Transverse colon (tissue), 4 donors: ENCODE data around the gene MTA2. TPM values are rescaled to one million over a fixed set of nuclear protein-coding genes. Genes with fewer than 3 reads are reported as not detected.
A peak's percentile ranks its signal among the peaks of the same experiment; 100 is the strongest.
"Not testable (repeated sequence)": the region's sequence is repeated elsewhere in the genome, so short reads cannot be mapped to it uniquely, and the experiment has no call there.

Source experiments
- DNase-seq: peaks from one replicate; pipeline ENCODE4 v3.0.0-alpha.2; 2019
- H3K27ac ChIP-seq, 4 donors: fragments of 200-600 bp; sonication (generic); 2 replicates each; pipeline ENCODE4 v1.5.1; 2016 to 2018; ENCODE audit warnings: inconsistent platforms in 4 of 4
- H3K27me3 ChIP-seq: fragments of 200-600 bp; sonication (generic); 2 replicates; pipeline ENCODE4 v1.5.1; 2017; ENCODE audit warnings: inconsistent platforms
- H3K36me3 ChIP-seq, 4 donors: fragments of 200-600 bp; sonication (generic); 2 replicates each; pipeline ENCODE4 v1.5.1; 2017 to 2019; ENCODE audit warnings: inconsistent platforms in 4 of 4
- H3K4me1 ChIP-seq, 4 donors: fragments of 200-600 bp; sonication (generic); 2 replicates each; pipeline ENCODE4 v1.5.1; 2017 to 2020; ENCODE audit warnings: inconsistent platforms in 4 of 4
- H3K4me3 ChIP-seq, 4 donors: fragments of 200-600 bp; sonication (generic); 1 replicate in 1 of 4; 2 replicates in 3 of 4; pipeline versions ENCODE4 v1.5.1 to v1.6.1; 2017 to 2019; ENCODE audit warnings: inconsistent platforms in 4 of 4
- H3K9me3 ChIP-seq, 2 donors: fragments of 200-600 bp; sonication (generic); 2 replicates each; pipeline ENCODE4 v1.5.1; 2017 to 2019; ENCODE audit warnings: inconsistent platforms in 2 of 2
- EP300 ChIP-seq: sonication (generic); formaldehyde crosslinking; IDR thresholded peaks from one replicate; pipeline ENCODE4 v1.6.1; 2017; ENCODE audit warnings: antibody characterized with exemption, low read depth
- POLR2A ChIP-seq: fragments of 450-650 bp; IDR thresholded peaks from one replicate; pipeline ENCODE4 v1.6.1; 2016; ENCODE audit warnings: antibody characterized with exemption, mild to moderate bottlenecking, moderate library complexity
- POLR2AphosphoS5 ChIP-seq, 3 donors: sonication (generic); formaldehyde crosslinking; IDR thresholded peaks; one replicate each; pipeline ENCODE4 v1.6.1; 2016; ENCODE audit warnings: antibody characterized with exemption in 3 of 3
- WGBS, 2 donors: methylation state at CpG; one replicate each; pipeline ENCODE4 v1.1.5; 2018; ENCODE audit warnings: low coverage in 1 of 2; 5-methylcytosine and 5-hydroxymethylcytosine counted together
- in situ Hi-C, 4 donors: fragments of 200-750 bp; cut with MboI; loops; one replicate each; pipeline versions ENCODE4 v1.15.0 to v1.15.1; 2017; ENCODE audit warnings: low sequenced_read_pairs in 3 of 4, low pct_ligation_motif_present in 1 of 4, low pct_unique_long_range_greater_than_20kb in 1 of 4
- intact Hi-C: fragments of 100-400 bp; cut with DNase I; formaldehyde crosslinking; loops from one replicate; pipeline ENCODE4 v1.15.1; 2023; ENCODE audit warnings: low total_unique reads
- total RNA-seq, 4 donors: library from RNA; depleted of rRNA; stranded (reverse); fragments of >200 nt; gene quantifications; one replicate each; pipeline ENCODE4 v1.1.0, GENCODE V29; 2016
- TF ChIP-seq, protein P1 (sequence below), 5 experiments: fragments of 200-600 bp in 3 of 5; fragments of 450-650 bp in 2 of 5; sonication (generic) in 3 of 5; IDR thresholded peaks; 1 replicate in 2 of 5; 2 replicates in 3 of 5; pipeline ENCODE4 v1.5.1; 2016 to 2017; ENCODE audit warnings: antibody characterized with exemption in 5 of 5, inconsistent platforms in 3 of 5, mild to moderate bottlenecking in 2 of 5, moderate library complexity in 1 of 5

Gene MTA2
- total RNA-seq, 4 donors from 2014 or later = 42.0 to 80.1 (median 62.1) TPM

DNA sequence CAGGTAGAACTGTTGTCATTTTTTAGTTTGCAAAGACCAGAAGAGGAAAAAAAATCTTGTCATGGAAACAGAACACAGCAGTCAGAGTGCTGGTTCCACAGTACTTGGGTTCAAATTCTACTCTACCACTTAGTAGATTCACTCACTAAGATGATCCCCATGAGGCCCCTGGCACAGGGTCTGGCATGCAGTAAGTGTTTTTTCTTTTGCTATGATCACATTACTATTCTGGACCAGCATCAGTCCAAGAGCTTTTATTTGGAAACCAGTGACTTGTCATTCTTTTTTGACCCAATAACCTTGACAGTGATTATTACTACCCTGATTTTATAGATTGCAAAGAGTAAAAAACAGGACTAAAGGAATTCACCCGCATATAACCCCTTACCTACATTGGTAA is 32.1 kb downstream of the MTA2 start:
- peaks cover 0 to 57% (median 23%) of the 10 kb centered on the region in 4 donors for H3K36me3 ChIP-seq
- TF ChIP-seq, protein P1, sequence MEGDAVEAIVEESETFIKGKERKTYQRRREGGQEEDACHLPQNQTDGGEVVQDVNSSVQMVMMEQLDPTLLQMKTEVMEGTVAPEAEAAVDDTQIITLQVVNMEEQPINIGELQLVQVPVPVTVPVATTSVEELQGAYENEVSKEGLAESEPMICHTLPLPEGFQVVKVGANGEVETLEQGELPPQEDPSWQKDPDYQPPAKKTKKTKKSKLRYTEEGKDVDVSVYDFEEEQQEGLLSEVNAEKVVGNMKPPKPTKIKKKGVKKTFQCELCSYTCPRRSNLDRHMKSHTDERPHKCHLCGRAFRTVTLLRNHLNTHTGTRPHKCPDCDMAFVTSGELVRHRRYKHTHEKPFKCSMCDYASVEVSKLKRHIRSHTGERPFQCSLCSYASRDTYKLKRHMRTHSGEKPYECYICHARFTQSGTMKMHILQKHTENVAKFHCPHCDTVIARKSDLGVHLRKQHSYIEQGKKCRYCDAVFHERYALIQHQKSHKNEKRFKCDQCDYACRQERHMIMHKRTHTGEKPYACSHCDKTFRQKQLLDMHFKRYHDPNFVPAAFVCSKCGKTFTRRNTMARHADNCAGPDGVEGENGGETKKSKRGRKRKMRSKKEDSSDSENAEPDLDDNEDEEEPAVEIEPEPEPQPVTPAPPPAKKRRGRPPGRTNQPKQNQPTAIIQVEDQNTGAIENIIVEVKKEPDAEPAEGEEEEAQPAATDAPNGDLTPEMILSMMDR (IDR thresholded peaks at IDR 0.05) = no peak
- no peak for TF ChIP-seq EP300
- TF ChIP-seq POLR2A = no peak
- no peak for TF ChIP-seq POLR2AphosphoS5 (IDR thresholded peaks at IDR 0.05)
- WGBS, 2 donors = 86% methylated on average over 1 of the region's 1 CpG
- DNase-seq = no peak
- intact Hi-C loops (no loop called here), in situ Hi-C loops (loop anchor here in 1 of 4 donors (10.0 kb wide), 1 partner anchor 145 kb away; no protein-coding TSS in a partner anchor)
- H3K27ac ChIP-seq = no peak overlapping the region
- H3K27me3 ChIP-seq = no peaks in the 10 kb centered on the region
- H3K4me3 ChIP-seq = no peak overlapping the region
- no peaks in the 10 kb centered on the region for H3K9me3 ChIP-seq
- peaks cover 5 to 30% (median 17%) of the 10 kb centered on the region in 4 donors for H3K4me1 ChIP-seq

DNA sequence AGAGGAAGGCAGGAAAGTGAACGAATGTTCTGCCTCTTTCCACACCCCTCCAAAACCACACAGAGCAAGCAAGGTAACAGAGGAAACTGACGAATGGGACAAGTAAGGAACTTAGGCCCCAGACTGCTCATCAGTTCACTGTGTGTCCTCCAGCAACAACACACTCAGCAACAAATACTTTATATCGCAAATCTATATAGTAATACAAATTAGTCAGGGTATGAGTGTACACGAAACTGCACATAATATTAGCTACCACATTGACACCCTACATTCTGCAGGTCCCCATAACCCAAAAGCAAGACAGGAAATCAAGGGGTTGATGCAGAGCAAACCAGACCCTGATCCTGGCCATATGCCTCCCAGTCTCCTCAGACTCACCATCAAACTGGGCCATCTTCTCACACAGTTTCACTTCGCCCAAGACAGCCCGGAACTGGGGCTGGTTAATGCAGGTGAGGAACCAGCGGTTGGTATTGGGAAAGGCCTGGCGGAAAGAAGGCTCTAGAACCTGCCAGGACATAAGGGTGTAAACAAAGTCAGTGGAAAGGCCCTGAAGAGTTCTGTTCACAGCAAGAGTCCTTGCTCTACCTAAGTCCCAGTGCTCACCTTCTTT is 34.5 kb downstream of the MTA2 start:
- Histone ChIP-seq H3K27ac (no peak overlapping the region), H3K4me1 (peaks cover under 1 to 20% (median 9%) of the 10 kb centered on the region in 4 donors), H3K4me3 (no peak overlapping the region), H3K27me3 (no peaks in the 10 kb centered on the region), H3K36me3 (peaks cover 0 to 72% (median 26%) of the 10 kb centered on the region in 4 donors), H3K9me3 (no peaks in the 10 kb centered on the region)
- no peak for DNase-seq
- 62 to 74% methylated on average over 3 to 8 of the region's 8 CpGs for WGBS, 2 donors
- TF ChIP-seq POLR2AphosphoS5 (IDR thresholded peaks at IDR 0.05) (no peak), POLR2A (no peak), EP300 (no peak)
- TF ChIP-seq, protein P1 (IDR thresholded peaks at IDR 0.05) = no peak
- in situ Hi-C loops = loop anchor here in 1 of 4 donors (10.0 kb wide), 1 partner anchor 142 kb away; no protein-coding TSS in a partner anchor
- intact Hi-C loops = no loop called here

DNA sequence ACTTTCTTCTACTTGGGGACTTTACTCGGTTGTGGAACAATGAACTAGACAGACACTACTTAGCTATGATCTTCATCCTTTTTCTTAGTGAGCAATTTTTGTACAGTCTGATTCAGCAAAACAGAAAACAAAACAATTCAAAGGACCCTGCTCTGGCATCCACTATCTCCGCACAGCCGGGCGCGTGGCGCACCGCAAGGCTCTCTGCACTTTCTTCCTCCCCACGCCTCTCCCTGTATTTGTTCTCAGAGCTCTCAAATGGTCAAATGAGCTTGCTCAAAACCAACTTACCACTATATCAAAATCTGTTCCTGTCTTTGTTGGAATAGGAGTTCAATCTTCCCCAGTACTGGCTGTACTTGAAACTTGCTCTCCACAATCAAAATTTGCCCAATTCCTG is 35.4 kb downstream of the MTA2 start:
- Histone ChIP-seq H3K4me3 (no peak overlapping the region), H3K36me3 (peaks cover 0 to 70% (median 25%) of the 10 kb centered on the region in 4 donors), H3K27me3 (no peaks in the 10 kb centered on the region), H3K4me1 (peaks cover 0 to 14% (median 3%) of the 10 kb centered on the region in 4 donors), H3K27ac (no peak overlapping the region), H3K9me3 (no peaks in the 10 kb centered on the region)
- 72 to 91% methylated on average over 8 of the region's 8 CpGs for WGBS, 2 donors
- TF ChIP-seq POLR2AphosphoS5 (IDR thresholded peaks at IDR 0.05) = no peak
- TF ChIP-seq POLR2A = no peak
- TF ChIP-seq EP300 = no peak
- TF ChIP-seq, protein P1 (IDR thresholded peaks at IDR 0.05) = no peak
- DNase-seq = no peak
- intact Hi-C loops (no loop called here), in situ Hi-C loops (loop anchor here in 1 of 4 donors (10.0 kb wide), 1 partner anchor 141 kb away; no protein-coding TSS in a partner anchor)

DNA sequence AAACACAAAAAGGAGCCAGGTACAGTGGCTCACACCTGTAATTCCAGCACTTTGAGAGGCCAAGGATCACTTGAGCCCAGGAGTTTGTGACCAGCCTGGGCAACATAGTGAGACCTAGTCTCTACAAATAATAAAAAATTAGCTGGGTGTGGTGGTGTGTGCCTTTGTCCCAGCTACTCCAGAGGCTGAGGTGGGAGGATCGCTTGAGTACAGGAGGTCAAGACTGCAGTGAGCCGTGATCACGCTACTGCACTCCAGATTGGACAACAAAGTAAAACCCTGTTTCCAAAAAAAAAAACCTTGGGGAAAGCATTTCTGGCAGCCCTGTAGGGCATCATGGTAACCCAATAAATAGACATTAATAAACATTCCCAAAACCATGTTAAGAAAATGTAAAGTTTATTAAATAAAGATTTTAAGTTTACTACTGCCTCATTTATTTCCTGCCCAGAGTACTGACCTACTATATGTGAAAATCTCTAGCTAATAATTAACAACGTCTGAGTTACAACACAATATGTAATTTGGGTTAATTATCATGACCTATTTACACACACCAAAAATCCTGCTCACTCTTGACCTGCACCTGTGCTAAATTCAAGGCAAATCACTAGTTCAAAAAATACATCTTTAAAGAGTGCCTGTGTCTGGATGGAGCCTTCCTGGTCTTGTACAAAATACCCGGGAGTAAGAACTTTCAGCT is 36.4 kb downstream of the MTA2 start:
- H3K36me3 ChIP-seq = peaks cover 0 to 63% (median 20%) of the 10 kb centered on the region in 4 donors
- WGBS, 2 donors = 31 to 69% methylated on average over 2 to 5 of the region's 5 CpGs
- in situ Hi-C loops (loop anchor here in 1 of 4 donors (10.0 kb wide), 1 partner anchor 140 kb away; no protein-coding TSS in a partner anchor), intact Hi-C loops (no loop called here)
- no peak overlapping the region for H3K4me3 ChIP-seq
- TF ChIP-seq POLR2A = no peak
- no peak for TF ChIP-seq POLR2AphosphoS5 (IDR thresholded peaks at IDR 0.05)
- TF ChIP-seq, protein P1 (IDR thresholded peaks at IDR 0.05) = no peak
- TF ChIP-seq EP300 = no peak
- H3K27me3 ChIP-seq = no peaks in the 10 kb centered on the region
- DNase-seq = no peak
- no peaks in the 10 kb centered on the region for H3K9me3 ChIP-seq
- peaks cover 9 to 18% (median 11%) of the 10 kb centered on the region in 4 donors for H3K4me1 ChIP-seq
- no peak overlapping the region for H3K27ac ChIP-seq

DNA sequence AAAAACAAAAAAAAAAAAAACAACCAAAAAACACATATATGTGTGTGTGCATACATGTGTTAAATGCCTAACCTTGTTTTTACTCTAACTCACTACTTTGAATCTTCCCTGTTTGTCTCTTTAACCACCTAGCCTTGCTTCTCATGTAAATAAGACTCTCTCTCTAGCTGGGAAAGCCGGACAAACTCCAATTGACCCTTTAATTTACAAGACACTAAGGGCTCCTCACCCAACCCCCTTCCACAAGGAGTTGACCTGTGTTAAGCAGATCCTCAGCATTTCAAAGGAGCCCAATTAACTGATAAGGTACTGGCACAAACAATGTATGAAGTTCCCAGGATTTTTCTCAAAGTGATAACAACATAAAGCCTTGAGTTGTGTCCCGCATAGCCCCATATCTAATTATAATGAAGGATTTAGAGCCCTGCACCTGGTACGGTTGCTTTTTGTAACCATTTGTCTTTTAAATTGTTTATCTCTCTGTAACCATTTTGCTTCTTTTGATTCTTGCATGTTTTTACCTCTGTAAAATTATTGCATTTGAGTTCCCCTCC is 39.9 kb downstream of the MTA2 start:
- in situ Hi-C loops = loop anchor here in 1 of 4 donors (10.0 kb wide), 1 partner anchor 137 kb away; no protein-coding TSS in a partner anchor
- 69 to 70% methylated on average over 3 of the region's 3 CpGs for WGBS, 2 donors

More for the DNA sequence above, 39.9 kb downstream of the MTA2 start:
- H3K27me3 ChIP-seq, DNase-seq, intact Hi-C loops, H3K4me3 ChIP-seq, H3K9me3 ChIP-seq: not testable (repeated sequence)
- H3K36me3 ChIP-seq = peaks cover 0 to 52% (median 11%) of the 10 kb centered on the region in 4 donors
- H3K4me1 ChIP-seq = peaks cover 21 to 38% (median 27%) of the 10 kb centered on the region in 4 donors
- H3K27ac ChIP-seq = peak overlapping the region; percentile 91 to 100 (median 96)
